DMS153 treated with DMSO at 0.1 percent for 48 hours (cell line): ENCODE data around the gene FRK.

ENCODE experiments used
- DNase-seq: peaks from one replicate; lab custom pipeline; 2025; ENCODE audit not compliant: unreplicated experiment; lab: John Stamatoyannopoulos, UW

FRK gene

DNA sequence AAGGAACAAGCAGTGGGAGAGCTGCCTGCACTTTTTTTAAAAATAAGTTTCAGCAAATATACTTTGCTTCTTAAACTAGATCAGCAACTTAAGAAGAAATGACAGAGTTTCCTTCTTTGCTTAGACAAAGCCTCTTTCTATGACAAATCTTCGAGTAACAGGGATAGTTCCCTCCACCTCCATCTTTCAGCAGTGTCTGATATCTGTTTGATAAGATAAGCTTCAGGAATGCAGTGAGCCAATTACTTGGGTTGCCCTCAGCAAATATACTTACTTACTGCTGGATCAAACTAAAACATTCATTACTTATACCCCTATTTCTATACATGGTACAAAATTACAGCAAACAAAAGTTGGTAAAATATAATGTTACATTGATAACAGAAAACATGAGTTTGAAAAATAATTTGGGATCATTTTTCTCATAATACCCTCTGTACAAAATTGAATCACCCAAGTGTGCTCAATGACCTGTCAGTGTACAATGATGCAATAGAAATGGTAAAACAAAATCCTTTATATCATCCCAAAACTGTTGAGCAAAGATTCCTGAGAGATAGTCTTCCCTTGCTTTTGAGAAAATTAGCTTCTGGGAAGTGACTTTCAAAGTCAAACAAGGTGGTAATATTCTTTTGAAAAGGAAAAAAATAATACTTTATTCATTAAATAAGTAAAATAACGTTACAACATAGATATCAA, 24.5 kb downstream of the FRK start:
- no peak for DNase-seq

DNA sequence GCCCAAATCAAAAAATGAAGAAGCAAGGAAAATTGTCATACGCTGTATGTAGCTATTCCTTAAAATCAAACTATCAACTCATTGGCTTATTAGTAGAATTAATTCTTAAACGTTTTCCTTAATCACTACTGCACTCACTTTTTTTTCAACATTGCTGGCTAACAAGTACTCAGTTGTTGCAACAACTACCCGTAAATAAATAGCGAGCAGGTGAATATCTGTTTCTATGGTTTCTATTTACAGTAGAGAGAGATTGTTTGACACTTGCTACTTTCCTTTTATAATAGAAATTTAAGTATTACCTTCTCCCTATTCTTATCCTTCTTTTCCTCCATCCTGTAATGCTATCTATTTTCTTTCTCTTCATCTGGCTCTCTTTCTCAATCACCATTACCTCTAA, 25.1 kb downstream of the FRK start:
- no peak for DNase-seq

DNA sequence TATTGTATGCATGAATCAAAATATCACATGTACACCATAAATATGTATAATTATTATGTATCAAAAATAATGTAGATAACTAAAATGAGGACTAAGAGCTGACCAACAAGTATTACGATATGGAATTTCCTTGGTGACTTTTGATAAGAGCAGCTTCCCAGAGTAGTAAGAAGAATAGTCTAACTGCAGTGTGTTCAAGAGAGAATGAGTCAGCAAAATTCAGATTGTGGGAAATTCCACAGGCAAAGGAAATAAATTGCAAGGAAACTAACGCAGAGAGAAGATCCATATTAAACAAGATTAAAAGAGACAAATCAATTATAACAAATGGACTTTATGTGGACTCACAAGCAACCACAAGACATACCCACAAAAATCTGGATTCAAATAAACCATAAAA, 26.4 kb downstream of the FRK start:
- DNase-seq = no peak

- DNase-seq = no peak
Observed at GRCh38 chr6:116033687-116034303, 26.9 kb downstream of the FRK start.

DNA sequence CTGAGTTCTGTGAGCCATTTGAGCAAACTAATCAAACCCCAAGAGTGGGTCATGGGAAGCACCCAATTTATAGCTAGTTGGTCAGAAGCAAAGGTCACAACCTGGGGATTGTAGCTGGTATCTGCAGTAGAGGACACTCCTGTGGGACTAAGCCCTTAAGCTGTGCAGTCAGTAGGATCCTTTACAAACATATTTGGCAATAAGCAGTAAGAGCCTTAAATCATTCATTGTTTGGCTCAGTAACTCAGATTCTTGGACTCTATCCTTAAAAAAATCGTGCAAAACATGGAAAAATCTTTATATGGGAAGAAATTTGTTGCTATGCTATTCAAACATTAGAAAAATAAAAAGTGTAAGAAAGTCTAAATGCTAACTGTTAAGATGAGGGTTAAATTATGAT, 29.9 kb downstream of the FRK start:
- DNase-seq = no peak

GRCh38 chr6:116029535-116029934, 31.2 kb downstream of the FRK start:
- no peak for DNase-seq

DNA sequence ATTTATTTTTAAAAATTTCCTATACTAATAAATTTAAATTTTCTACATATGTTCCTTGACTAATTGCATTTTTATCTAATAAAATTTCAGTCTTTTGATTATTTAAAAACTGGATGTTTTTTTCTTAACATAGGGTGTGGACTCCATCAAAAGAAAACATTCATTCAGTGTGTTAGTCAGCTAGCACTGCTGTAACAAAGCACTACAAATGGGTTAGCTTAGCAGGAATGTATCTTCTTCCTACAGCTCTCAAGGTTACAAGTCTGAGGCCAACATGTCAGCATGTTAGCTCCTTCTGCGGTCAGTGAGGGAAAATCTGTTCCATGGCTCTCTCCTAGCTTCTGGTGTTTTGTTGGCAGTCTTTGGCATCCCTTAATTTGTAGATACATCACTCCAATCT, 32.5 kb downstream of the FRK start:
- no peak for DNase-seq

DNA sequence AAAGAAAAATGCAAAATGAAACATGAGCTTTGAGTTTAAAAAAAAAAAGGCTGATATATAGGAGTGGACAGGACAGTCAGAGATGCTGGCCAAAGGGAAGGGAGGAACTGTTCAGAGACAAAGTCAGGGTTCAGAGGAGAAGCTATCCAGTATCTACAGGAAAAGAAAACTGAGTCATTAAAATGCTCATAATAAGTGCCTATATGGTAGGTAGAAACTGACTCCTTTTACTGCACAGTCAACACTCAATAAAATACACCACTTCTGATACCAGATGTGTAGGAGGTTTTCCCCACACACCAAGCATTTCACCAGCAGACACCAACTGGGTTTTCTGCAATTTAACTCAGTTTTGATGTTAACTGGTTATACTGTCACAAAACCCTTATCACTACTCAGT, 32.9 kb downstream of the FRK start:
- no peak for DNase-seq

- DNase-seq = no peak
Observed at GRCh38 chr6:116025405-116025804, 35.3 kb downstream of the FRK start.

DNA sequence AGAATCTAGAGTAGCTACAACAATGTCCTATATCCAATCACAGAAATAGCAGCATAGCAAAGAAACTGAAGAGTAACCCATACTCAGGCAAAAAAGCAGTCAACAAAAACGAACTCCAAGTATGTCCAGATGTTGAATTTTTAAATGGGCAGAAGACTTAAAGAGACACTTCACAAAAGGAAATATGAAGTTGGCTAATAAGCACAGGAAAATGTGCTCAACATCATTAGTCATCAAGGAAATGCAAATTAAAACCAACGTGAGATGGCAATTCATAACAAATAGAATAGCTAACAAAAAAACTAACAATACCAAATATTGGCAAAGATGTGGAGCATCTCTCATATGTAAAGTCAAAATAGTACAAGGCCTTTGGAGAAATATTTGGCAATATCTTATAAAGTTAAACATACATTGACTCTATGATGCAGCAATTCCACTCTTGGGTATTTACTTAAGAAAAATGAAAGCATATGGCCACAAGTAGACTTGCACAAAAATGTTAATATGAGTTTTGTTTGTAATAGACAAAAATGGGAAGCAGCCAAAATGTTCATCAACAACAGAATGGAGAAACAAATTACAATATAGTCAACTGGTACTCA, 37.7 kb downstream of the FRK start:
- DNase-seq = no peak

GRCh38 chr6:116020738-116021137, 40.0 kb downstream of the FRK start:
- DNase-seq = no peak

GRCh38 chr6:116019428-116019827, 41.3 kb downstream of the FRK start:
- DNase-seq = no peak

DNA sequence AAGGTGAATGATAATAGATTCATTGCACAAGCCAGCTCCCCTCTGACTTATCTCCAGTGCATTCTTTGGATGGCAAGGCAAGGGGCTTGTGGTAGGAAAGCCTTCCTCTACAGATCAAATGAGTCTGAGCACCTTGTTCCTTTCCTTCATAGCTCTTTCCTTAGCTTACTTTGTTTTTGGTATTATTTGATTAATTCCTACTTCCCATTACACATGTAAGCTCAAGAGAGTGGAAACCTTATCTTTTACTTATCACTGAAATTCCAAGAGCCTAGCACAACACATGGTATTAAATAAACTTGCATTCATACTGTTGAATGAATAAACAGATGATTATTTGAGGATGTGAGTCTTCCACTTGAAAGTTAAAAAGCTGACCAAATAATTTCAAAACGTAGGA, 41.7 kb downstream of the FRK start:
- DNase-seq = no peak

DNA sequence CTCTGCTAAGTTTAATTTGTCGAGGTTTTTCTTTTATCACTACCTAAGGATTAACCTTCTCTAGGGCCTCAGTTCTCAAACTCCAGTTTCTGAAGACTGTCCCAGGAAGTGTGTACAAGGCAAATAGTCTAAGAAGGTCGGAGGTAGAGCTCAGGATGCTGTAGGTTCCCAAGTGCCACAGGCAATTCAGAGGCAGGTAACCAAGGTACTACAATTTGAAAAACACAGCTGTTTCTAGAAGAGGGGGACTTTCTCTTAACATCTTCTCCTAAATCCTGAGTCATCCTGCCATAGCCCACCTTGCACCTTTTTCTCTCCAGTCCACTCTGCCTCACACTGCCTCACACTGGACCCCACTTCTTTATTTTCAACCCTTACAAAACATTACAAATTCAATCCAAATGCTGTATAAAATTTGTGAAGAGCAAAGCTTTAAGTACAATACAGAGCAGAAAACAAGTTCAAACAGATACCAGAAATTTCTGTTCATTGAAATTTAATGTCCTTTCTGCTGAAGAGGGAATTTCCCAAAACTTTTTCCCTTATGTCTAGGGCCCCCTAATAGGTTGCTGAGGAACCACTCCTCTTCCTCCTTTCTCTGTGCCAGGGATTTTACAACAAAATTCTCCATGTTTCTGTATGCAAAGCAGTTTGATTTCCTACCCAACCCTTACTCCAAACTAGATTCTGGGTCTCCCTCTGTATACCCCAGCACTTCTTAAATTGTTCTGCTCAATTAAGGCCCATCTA, 43.0 kb downstream of the FRK start:
- no peak for DNase-seq

- DNase-seq = peak; percentile 43
Observed at GRCh38 chr6:116016846-116017545, 43.7 kb downstream of the FRK start.

GRCh38 chr6:116015983-116016382, 44.7 kb downstream of the FRK start:
- no peak for DNase-seq

GRCh38 chr6:116015561-116015960, 45.1 kb downstream of the FRK start:
- no peak for DNase-seq

DNA sequence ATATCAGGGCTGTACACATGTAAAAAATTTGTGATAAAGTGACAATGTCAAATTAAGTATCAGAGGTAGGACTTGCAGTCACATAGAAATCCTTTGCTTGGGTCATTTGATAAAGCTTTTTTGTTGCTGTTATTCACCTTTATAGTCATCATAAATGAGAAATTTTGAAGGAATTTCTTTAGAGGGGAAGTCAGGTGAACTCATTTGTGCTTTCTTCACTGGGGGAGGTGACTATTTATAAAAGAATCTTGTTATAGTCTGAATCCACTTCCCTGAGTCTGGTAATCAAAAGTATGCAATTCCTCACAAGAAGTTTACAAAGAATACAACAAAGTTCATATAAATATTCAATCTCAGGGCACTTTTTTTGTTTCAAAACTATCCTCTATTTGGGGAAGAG, 47.7 kb downstream of the FRK start:
- DNase-seq = no peak

DNA sequence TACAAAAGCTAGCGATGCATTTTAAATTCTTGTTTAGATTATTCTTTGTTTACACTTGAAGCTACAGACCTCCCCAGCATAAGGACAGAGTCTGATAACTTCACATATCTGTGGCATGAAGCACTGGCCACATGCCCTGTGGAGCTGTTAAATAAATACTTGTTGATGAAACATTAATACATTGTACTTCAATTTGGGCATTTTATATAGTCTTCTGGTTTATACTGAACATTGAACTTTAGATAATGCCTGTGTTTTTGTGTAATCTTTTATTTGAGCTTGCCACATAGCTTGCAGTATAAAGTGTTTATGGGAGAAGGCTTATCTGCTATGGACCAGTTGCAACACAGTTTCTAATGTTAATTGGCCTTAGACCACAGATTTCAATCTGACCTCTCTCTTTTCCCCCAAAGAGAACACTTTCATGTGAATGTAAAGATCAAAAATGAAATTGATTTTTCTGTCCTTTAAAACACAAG, 48.2 kb downstream of the FRK start:
- no peak for DNase-seq

GRCh38 chr6:116011520-116011919, 49.2 kb downstream of the FRK start:
- peak; percentile 70 for DNase-seq

DNA sequence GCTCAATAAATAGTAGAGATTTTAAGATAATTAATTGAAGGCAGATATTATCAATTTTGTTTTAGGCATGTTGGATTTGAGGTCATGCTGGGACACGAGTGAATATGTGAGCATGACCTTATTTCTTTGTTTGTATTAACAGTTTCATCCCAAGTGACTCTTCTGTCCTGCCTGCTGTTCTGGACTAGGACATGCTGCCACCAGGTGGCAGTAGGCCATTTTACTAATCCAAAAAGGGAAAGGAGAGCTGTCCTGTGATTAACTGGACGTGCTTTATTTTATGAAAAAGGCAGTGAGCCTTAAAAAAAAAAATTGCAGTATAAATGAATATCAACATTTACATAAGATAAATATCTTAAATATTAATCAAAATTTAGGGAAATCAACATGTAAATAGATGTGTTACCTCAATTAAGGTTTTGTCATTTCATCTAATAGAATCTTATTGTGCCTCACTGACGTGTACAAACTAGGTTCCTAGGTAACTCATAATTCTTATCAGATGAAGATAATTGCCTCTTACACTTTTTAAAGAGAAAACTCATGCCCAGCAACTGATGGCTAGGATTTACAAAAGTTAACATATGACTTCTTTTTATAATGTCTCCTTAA, 49.8 kb downstream of the FRK start:
- DNase-seq = peak; percentile 78
